D721Med (cell line): ENCODE results near the gene GRID2.

Experiments used
- DNase-seq: peaks from one replicate; pipeline ENCODE4 v3.0.0; 2011; ENCODE audit warnings: low spot score; ENCODE audit not compliant: insufficient read length
- FAIRE-seq: peaks from 2 replicates; lab custom pipeline; 2011; peaks lifted over from hg19 to GRCh38; lab: Jason Lieb, UNC
- CTCF ChIP-seq: IDR thresholded peaks from 2 replicates; pipeline ENCODE4 v1.5.1; 2012; ENCODE audit warnings: mild to moderate bottlenecking, control low read depth; ENCODE audit not compliant: insufficient read depth; ENCODE audit errors: missing control alignments

Gene GRID2

GRCh38 chr4:93772858-93773257, 1469.1 kb downstream of the GRID2 start:
- no peak for DNase-seq
- no peak for FAIRE-seq
- no peak for TF ChIP-seq CTCF

- FAIRE-seq: no peak
These were observed 1471.8 kb downstream of the GRID2 start for GRCh38 chr4:93775551-93775950.

GRCh38 chr4:93776386-93777080, 1472.8 kb downstream of the GRID2 start:
- DNase-seq (no peak), FAIRE-seq (no peak)
- TF ChIP-seq CTCF: no peak

More at GRCh38 chr4:93775551-93775950, 1471.8 kb downstream of the GRID2 start:
- TF ChIP-seq CTCF: no peak
- DNase-seq: no peak

GRCh38 chr4:93777081-93777460, 1473.3 kb downstream of the GRID2 start:
- no peak for TF ChIP-seq CTCF
- no peak for FAIRE-seq
- DNase-seq: no peak

- no peak for TF ChIP-seq CTCF
- FAIRE-seq (no peak), DNase-seq (no peak)
These were observed 1475.5 kb downstream of the GRID2 start for GRCh38 chr4:93779228-93779627.

GRCh38 chr4:93780080-93780479, 1476.3 kb downstream of the GRID2 start:
- no peak for DNase-seq
- FAIRE-seq: no peak
- TF ChIP-seq CTCF: no peak

- FAIRE-seq (no peak), DNase-seq (no peak)
- TF ChIP-seq CTCF: no peak
These were observed 1477.4 kb downstream of the GRID2 start for GRCh38 chr4:93781198-93781597.
